GM12801 (cell line): ENCODE data around the gene SPESP1.

Source experiments
- TF ChIP-seq, protein P1 (sequence below): IDR thresholded peaks from one replicate; pipeline ENCODE4 v1.5.1; 2011; ENCODE audit warnings: control low read depth; ENCODE audit not compliant: insufficient read length; ENCODE audit errors: extremely low read depth

The SPESP1 gene

DNA sequence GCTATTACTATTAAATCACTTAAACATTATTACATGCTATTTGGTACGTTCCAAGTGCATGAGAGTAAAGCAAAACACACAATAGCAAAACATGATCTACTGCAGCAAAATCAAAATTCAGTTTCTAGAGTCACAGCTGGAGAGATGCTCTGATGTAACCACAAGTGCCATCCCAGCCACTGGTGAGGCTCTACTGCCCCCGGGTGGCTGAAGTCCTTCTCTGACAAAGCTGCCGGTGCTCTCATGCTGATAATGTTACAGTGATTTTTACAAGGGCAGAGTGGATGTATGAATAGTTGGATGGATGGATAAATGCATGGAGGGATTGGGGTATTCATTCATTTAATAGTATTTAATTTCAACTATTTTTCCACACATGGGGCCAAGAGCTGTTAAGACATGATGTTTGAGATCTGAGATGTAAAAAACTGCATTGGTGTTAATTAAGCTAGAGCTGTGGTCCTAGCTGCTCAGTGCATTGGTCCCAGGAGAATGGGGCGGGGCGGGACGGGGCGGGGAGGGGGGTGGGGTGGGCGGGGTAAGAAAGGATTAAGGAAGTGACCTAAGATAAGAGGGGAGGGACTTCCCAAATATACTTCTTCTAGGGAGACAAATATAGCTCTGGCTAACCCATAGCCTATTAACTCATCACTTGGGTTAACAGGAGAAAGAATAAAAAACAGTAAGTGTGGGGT, 5.3 kb upstream of the SPESP1 start:
- TF ChIP-seq, protein P1, sequence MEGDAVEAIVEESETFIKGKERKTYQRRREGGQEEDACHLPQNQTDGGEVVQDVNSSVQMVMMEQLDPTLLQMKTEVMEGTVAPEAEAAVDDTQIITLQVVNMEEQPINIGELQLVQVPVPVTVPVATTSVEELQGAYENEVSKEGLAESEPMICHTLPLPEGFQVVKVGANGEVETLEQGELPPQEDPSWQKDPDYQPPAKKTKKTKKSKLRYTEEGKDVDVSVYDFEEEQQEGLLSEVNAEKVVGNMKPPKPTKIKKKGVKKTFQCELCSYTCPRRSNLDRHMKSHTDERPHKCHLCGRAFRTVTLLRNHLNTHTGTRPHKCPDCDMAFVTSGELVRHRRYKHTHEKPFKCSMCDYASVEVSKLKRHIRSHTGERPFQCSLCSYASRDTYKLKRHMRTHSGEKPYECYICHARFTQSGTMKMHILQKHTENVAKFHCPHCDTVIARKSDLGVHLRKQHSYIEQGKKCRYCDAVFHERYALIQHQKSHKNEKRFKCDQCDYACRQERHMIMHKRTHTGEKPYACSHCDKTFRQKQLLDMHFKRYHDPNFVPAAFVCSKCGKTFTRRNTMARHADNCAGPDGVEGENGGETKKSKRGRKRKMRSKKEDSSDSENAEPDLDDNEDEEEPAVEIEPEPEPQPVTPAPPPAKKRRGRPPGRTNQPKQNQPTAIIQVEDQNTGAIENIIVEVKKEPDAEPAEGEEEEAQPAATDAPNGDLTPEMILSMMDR: no peak

DNA sequence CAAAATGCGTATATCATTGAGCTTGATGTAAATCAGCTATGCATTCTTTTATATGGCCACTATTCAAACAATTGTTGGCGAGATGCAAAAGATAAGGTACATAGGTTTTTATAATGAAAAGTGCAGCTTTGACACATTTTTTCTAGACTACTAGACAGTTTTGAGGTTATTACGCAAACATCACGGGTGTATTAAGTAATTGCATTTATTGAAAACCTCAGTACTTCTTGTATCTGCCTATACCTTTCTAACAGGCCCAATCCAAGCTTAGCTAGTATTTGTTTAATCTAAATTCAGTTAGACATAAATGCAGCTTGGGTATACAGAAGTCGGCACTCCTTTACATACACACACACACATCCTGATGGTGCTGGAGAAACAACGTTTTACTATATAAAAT, 2.7 kb downstream of the SPESP1 start:
- TF ChIP-seq, protein P1: no peak

DNA sequence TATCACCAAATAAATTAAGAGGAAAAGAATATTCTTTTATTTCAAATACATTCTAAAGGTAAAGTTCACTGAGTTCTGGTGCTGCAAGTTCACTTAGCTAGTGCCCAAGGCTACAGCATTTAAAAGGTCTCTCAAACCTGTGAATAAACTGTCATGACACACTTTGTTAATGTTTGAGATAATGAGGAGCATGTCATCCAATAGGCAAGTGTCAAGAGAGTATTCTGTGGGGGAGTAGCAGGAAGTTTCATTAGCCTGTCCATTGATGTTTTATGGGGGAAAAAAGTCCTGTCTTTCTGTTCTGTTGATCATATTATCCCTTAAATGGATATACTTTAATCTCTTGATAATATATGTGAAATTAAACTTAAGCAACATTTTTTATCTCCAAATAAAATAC, 4.0 kb downstream of the SPESP1 start:
- TF ChIP-seq, protein P1: no peak

- TF ChIP-seq, protein P1: no peak
Measured at GRCh38 chr15:68935400-68935937, 5.1 kb downstream of the SPESP1 start.

- TF ChIP-seq, protein P1: no peak
Measured at GRCh38 chr15:68939501-68939900, 9.2 kb downstream of the SPESP1 start.

GRCh38 chr15:68951813-68952212, 21.5 kb downstream of the SPESP1 start:
- TF ChIP-seq, protein P1: no peak

DNA sequence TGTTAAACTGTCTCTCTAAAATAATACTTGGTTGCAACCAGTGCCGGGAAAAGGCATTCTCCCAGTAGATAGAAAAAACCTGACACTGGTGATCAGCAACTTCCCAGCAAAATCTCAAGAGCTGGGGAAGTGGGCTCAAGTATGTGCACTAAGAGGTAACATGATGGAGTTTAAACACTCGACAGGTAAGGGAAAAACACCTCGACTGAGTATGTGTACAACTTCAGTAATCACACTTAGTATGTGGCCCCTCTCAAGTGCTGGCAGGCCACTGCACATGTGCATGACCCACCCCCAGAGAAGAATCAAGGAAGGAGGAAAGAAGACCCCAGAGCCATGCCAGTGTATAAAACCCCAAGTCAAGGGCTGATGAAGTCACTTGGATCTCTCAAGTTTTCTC, 27.4 kb downstream of the SPESP1 start:
- TF ChIP-seq, protein P1: no peak
